ENCODE results near the gene OAS2. TPM values are rescaled to one million over a fixed set of nuclear protein-coding genes. Genes with fewer than 3 reads are reported as not detected.

Gene OAS2
- total and polyA plus RNA-seq, 2 of the 8 experiments (the other 6 are each of a cell fraction or from before 2014, with no cell fraction given): 0.06 TPM; not detected in 1

GRCh38 chr12:113002676-113003075 lies 24.4 kb downstream of the OAS2 start (continued):
- TF ChIP-seq ASH2L (IDR thresholded peaks at IDR 0.05; ENCODE audit: low read length) (no peak), SRF (IDR thresholded peaks at IDR 0.05; ENCODE audit: low read depth, low read length) (no peak)
